ENCODE results near the gene PACSIN3. TPM values are rescaled to one million over a fixed set of nuclear protein-coding genes. Genes with fewer than 3 reads are reported as not detected.

The PACSIN3 gene
- 13.2 and 17.2 TPM in 2 replicates for total RNA-seq

DNA sequence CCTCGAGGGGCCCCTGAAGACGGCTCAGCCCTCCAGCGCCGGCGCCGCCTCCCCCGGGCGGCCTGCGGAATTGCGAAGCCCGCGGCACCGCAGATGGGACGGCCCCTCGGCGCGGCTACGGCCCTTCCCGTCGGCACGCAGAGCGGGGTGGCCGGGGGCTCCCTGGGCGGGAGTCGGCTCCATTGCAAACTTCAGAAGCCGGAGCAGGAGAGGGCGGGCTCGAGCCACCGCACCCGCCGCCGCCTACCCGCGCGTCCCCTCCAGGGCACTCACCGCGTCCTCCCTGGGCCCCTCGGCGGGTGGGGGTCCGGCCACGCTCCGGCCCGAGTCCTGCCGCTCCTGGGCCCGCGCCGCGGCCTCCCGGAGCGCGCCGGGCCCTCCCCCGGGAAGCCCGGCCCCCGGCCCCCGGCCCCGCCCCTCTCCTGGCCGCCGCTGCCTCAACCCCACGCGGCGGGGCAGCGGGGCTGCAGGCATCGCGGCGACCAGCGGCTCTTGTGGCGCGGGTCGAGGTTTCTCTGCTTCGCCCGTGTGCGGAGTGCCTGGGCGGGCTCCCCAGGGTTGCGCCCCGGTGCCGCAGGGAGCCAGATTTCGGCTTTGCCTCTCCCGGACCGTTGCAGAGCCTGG is at the start of gene PACSIN3:
Gene PACSIN3 (minus strand): TSS at position 359 of the 624 bp plus-strand sequence. CDS start 3,707 bp downstream, outside the sequence.

DNA sequence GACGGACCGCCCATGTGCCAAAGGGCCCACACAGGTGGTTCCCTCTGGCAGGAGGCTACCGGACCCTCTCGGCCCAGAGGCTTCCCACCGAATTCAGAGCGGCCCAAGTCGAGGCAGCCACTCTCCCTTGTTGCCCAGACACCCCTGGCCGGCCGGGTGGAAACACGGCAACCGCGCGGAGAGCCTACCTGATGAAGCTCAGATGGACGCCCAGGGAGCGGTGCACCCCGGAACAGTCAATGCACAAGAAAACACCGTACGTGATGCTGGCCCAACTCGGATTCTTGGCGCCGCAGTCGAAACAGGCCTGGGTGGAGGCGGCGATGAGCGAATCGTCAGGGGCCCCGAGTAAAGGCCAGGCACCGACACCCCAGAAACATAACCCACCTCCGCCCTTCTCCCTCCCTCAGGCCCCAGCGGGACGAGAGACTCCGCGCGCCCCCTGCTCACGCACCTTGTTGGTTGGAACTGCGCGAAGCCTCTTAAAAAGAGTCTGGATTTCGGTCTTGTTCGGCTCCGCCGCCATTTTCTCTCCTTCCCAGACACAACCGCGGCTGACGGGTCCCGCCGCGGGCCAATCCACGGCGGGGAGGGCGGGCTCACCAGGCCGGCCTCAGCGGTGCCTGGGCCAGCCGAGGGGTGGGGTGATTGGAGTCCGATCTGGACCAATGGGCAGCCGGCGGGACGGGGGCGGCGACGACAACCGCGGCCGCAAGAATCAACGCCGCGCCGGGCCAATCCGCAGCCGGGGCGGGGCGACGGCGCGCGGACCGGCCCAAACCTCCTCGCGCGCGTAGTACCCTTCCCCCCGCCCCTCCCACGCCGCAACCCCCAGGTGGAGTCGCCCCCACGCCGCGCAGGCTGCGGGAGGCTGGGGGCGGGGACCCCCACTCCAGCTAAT is 9.7 kb downstream of the PACSIN3 start, which contains the start of gene ARFGAP2:
Gene ARFGAP2 (minus strand): TSS at position 552 of the 901 bp plus-strand sequence. CDS start 26 bp downstream, at position 526.

Other genes starting within 250 kb of the PACSIN3 start
- gene CSTPP1, start 249.7 kb downstream of the PACSIN3 start, total RNA-seq = 11.3 and 27.8 TPM in 2 replicates
- 72.3 and 87.2 TPM in 2 replicates for gene ARFGAP2, start 9.6 kb downstream of the PACSIN3 start, total RNA-seq
- 5.2 and 23.7 TPM in 2 replicates for gene DDB2, start 28.5 kb upstream of the PACSIN3 start, total RNA-seq
- 30.0 and 37.1 TPM in 2 replicates for gene ACP2, start 62.4 kb upstream of the PACSIN3 start, total RNA-seq
- gene NR1H3, start 71.6 kb upstream of the PACSIN3 start, total RNA-seq = 24.0 and 28.7 TPM in 2 replicates
- gene MADD, start 83.7 kb upstream of the PACSIN3 start, total RNA-seq = 10.0 and 14.4 TPM in 2 replicates
- gene MYBPC3, start 166.3 kb upstream of the PACSIN3 start, total RNA-seq = not detected in 2 replicates
- gene SPI1, start 192.1 kb upstream of the PACSIN3 start, total RNA-seq = not detected in 2 replicates
- gene SLC39A13, start 222.2 kb upstream of the PACSIN3 start, total RNA-seq = 141 and 145 TPM in 2 replicates
- gene PSMC3, start 240.0 kb upstream of the PACSIN3 start, total RNA-seq = 117 and 138 TPM in 2 replicates